Large intestine (tissue), 3 donors: ENCODE results near the gene OTUD6A. TPM values are rescaled to one million over a fixed set of nuclear protein-coding genes. Genes with fewer than 3 reads are reported as not detected.
"Not testable (repeated sequence)": the region's sequence is repeated elsewhere in the genome, so short reads cannot be mapped to it uniquely, and the experiment has no call there.

Experiments used
- DNase-seq, 2 donors: peaks; one replicate each; pipeline versions ENCODE4 v3.0.0 to v3.0.0-alpha.2; 2013
- H3K27ac ChIP-seq: one replicate; pipeline ENCODE4 v1.5.1; 2013; ENCODE audit warnings: low read length
- H3K27me3 ChIP-seq: 2 replicates; pipeline ENCODE4 v1.6.1; 2013; ENCODE audit warnings: low read length; ENCODE audit not compliant: control insufficient read depth, insufficient read depth
- H3K36me3 ChIP-seq: 2 replicates; pipeline ENCODE4 v1.6.1; 2013; ENCODE audit warnings: low read length; ENCODE audit not compliant: control insufficient read depth, insufficient read depth
- H3K4me1 ChIP-seq: one replicate; pipeline ENCODE4 v1.6.1; 2013; ENCODE audit warnings: low read length; ENCODE audit not compliant: control insufficient read depth, insufficient read depth
- H3K4me3 ChIP-seq: one replicate; pipeline ENCODE4 v1.5.1; 2013; ENCODE audit warnings: low read length
- H3K9me3 ChIP-seq: one replicate; pipeline ENCODE4 v1.6.1; 2013; ENCODE audit warnings: mild to moderate bottlenecking, low read depth, low read length, moderate library complexity; ENCODE audit not compliant: control insufficient read depth
- WGBS: methylation state at CpG from one replicate; pipeline ENCODE4 v1.1.5; 2013; ENCODE audit warnings: low lambda C conversion rate; ENCODE audit not compliant: insufficient coverage; 5-methylcytosine and 5-hydroxymethylcytosine counted together
- polyA plus RNA-seq: library from polyadenylated mRNA; unstranded; fragments of 120-200 nt; gene quantifications from one replicate; pipeline ENCODE4 v1.2.1, GENCODE V29; 2013

The OTUD6A gene
- polyA plus RNA-seq, 1 donor = not detected

- H3K4me3 ChIP-seq = no peak overlapping the region
- DNase-seq = no peak
- no peaks in the 10 kb centered on the region for H3K36me3 ChIP-seq
- no peaks in the 10 kb centered on the region for H3K9me3 ChIP-seq
- H3K27me3 ChIP-seq = no peaks in the 10 kb centered on the region
- H3K27ac ChIP-seq = no peak overlapping the region
- no peaks in the 10 kb centered on the region for H3K4me1 ChIP-seq
- no CpG with 5 or more reads among the region's 5 CpGs for WGBS
Measured at GRCh38 chrX:70084592-70085240, 22.5 kb downstream of the OTUD6A start.

- DNase-seq = peak; percentile 23 to 59
- Histone ChIP-seq H3K27ac (no peak overlapping the region), H3K4me3 (no peak overlapping the region), H3K27me3 (no peaks in the 10 kb centered on the region), H3K36me3 (no peaks in the 10 kb centered on the region), H3K4me1 (no peaks in the 10 kb centered on the region), H3K9me3 (no peaks in the 10 kb centered on the region)
- no CpG with 5 or more reads among the region's 11 CpGs for WGBS
Measured at GRCh38 chrX:70087857-70088630, 25.8 kb downstream of the OTUD6A start.

- H3K27me3 ChIP-seq = no peaks in the 10 kb centered on the region
- no peak overlapping the region for H3K4me3 ChIP-seq
- H3K9me3 ChIP-seq = no peaks in the 10 kb centered on the region
- DNase-seq = no peak
- no peaks in the 10 kb centered on the region for H3K36me3 ChIP-seq
- H3K27ac ChIP-seq = no peak overlapping the region
- H3K4me1 ChIP-seq = no peaks in the 10 kb centered on the region
Measured at GRCh38 chrX:70088751-70089150, 26.5 kb downstream of the OTUD6A start.

DNA sequence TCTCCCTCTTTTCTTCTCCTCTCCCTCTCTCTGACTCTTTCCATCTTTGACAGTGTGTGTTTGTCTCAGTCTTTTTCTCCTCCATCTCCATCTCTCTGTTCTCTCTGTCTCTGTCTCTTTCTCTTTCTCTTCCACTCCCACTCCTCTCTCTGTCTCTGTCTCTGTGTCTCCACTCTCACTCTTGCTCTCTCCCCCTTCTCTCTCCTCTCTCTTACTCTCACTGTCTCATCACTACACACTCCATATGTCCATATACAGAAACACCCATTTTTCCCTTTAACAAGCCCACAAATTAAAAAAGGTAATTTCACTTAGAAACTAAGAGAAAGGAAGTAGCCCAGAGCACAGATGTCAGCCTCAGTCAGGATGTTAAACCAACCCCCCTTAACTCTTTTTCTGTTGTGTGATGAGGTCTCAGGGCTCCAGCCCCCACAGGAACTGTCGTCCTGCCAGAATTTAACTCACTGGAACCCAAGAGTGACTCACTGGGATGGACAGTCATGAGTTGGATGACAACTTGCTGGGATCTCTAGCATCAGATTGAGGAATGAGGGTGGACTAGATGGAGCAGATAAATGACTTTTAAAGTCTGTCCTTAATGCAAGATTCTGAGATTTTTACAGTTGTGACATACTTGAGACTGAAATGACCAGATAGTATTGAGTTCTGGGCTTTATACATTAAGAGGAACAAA, 27.5 kb downstream of the OTUD6A start:
- H3K36me3 ChIP-seq = no peaks in the 10 kb centered on the region
- no peak overlapping the region for H3K4me3 ChIP-seq
- H3K27ac ChIP-seq = no peak overlapping the region
- no CpG with 5 or more reads among the region's 1 CpG for WGBS
- H3K9me3 ChIP-seq = no peaks in the 10 kb centered on the region
- H3K27me3 ChIP-seq = no peaks in the 10 kb centered on the region
- no peaks in the 10 kb centered on the region for H3K4me1 ChIP-seq
- DNase-seq = no peak

- Histone ChIP-seq H3K9me3 (no peaks in the 10 kb centered on the region), H3K36me3 (no peaks in the 10 kb centered on the region), H3K4me3 (no peak overlapping the region), H3K27me3 (no peaks in the 10 kb centered on the region), H3K27ac (no peak overlapping the region), H3K4me1 (no peaks in the 10 kb centered on the region)
- WGBS = no CpG with 5 or more reads among the region's 4 CpGs
- no peak for DNase-seq
Measured at GRCh38 chrX:70092247-70092646, 30.0 kb downstream of the OTUD6A start.

GRCh38 chrX:70096052-70096451, 33.8 kb downstream of the OTUD6A start:
- no peaks in the 10 kb centered on the region for H3K36me3 ChIP-seq
- peak; percentile 3 to 6 for DNase-seq
- H3K4me3 ChIP-seq = no peak overlapping the region
- no peaks in the 10 kb centered on the region for H3K4me1 ChIP-seq
- H3K9me3 ChIP-seq = no peaks in the 10 kb centered on the region
- H3K27ac ChIP-seq = no peak overlapping the region
- WGBS = no CpG with 5 or more reads among the region's 2 CpGs
- no peaks in the 10 kb centered on the region for H3K27me3 ChIP-seq

DNA sequence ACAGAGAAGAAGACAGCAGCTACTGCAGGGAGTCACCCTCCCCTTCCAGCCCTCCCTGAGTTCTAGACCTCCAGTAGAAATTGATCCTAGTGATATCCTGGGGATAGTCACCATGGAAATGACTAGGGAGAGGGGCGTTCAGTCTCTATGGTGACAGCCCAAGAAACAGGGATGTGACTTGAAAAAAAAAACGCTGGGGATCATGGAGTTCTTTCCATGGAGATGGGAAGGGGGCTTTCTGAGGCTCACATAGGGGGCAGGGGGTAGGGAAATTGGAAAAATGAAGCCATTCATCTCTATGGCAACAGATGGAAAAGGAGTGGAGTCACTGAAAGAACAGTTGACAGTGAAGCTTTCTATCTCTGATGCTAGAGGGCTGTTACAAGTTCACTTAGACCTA, 43.0 kb downstream of the OTUD6A start:
- no peaks in the 10 kb centered on the region for H3K9me3 ChIP-seq
- no peaks in the 10 kb centered on the region for H3K27me3 ChIP-seq
- H3K27ac ChIP-seq = no peak overlapping the region
- WGBS = no CpG with 5 or more reads among the region's 2 CpGs
- no peak overlapping the region for H3K4me3 ChIP-seq
- DNase-seq = no peak
- H3K36me3 ChIP-seq = no peaks in the 10 kb centered on the region
- no peaks in the 10 kb centered on the region for H3K4me1 ChIP-seq

GRCh38 chrX:70111436-70112026, 49.3 kb downstream of the OTUD6A start:
- not testable (repeated sequence) for H3K4me1 ChIP-seq, DNase-seq, H3K27me3 ChIP-seq, H3K4me3 ChIP-seq, H3K27ac ChIP-seq, H3K36me3 ChIP-seq, H3K9me3 ChIP-seq
- WGBS = 100% methylated on average over 2 of the region's 4 CpGs
